Neural progenitor cell (in vitro differentiated cells): Measurements from ENCODE around the gene VKORC1.

ENCODE experiments used
- CTCF ChIP-seq: fragments of 200-600 bp; sonication (generic); IDR thresholded peaks from 2 replicates; pipeline ENCODE4 v1.5.1; 2017; ENCODE audit warnings: antibody characterized with exemption, mild to moderate bottlenecking
- EZH2 ChIP-seq: fragments of 200-600 bp; sonication (generic); IDR thresholded peaks from 2 replicates; pipeline ENCODE4 v1.6.1; 2017; ENCODE audit warnings: antibody characterized with exemption, mild to moderate bottlenecking, moderate library complexity
- EZH2phosphoT487 ChIP-seq: fragments of 200-600 bp; sonication (generic); IDR thresholded peaks from 2 replicates; pipeline ENCODE4 v1.6.1; 2017; ENCODE audit warnings: antibody characterized with exemption

- TF ChIP-seq CTCF (no peak), EZH2 (no peak), EZH2phosphoT487 (no peak)
Measured at GRCh38 chr16:31085873-31086628, 8.5 kb downstream of the VKORC1 start.
